Measurements from ENCODE around the gene RASGRF1.

- TF ChIP-seq POLR2AphosphoS5 (IDR thresholded peaks at IDR 0.05; ENCODE audit: borderline replicate concordance, low read depth, low read length) (no peak), EZH2 (IDR thresholded peaks at IDR 0.05) (no peak)
Measured at GRCh38 chr15:78977591-78978347, 112.8 kb downstream of the RASGRF1 start.

All from SK-N-MC (cell line).